B cell (primary cell): Measurements from ENCODE around the gene MRPL20. TPM values are rescaled to one million over a fixed set of nuclear protein-coding genes. Genes with fewer than 3 reads are reported as not detected.
"Not testable (repeated sequence)": the region's sequence is repeated elsewhere in the genome, so short reads cannot be mapped to it uniquely, and the experiment has no call there.

Experiments used
- ATAC-seq: fragments of 200-7000 bp; cut with Tn5 transposase; one replicate; pipeline ENCODE4 v1.10.0; 2021; ENCODE audit warnings: low read depth, mild to moderate bottlenecking, moderate number of reproducible peaks, moderate library complexity
- CTCF ChIA-PET: fragments of 350-600 bp; sonication (Branson Sonifier 250); formaldehyde crosslinking; loops from one replicate; lab custom pipeline; 2021; ENCODE audit warnings: antibody characterized with exemption, inconsistent platforms; lab: Charles Lee
- POLR2A ChIA-PET: fragments of 350-600 bp; sonication (Branson Sonifier 250); formaldehyde crosslinking; loops from one replicate; lab custom pipeline; 2021; ENCODE audit warnings: antibody characterized with exemption; lab: Charles Lee
- DNase-seq: peaks from one replicate; pipeline ENCODE4 v3.0.0; 2013
- H2AFZ ChIP-seq: 2 replicates; pipeline ENCODE4 v1.6.1; 2012; ENCODE audit warnings: mild to moderate bottlenecking, low read depth, low read length; ENCODE audit not compliant: insufficient read depth, poor library complexity, severe bottlenecking
- H3K27ac ChIP-seq, 2 donors: 1 replicate in 1 of 2; 2 replicates in 1 of 2; pipeline ENCODE4 v1.5.1; 2012 to 2013; ENCODE audit warnings: low read length in 2 of 2, mild to moderate bottlenecking in 2 of 2, moderate library complexity in 1 of 2
- H3K27me3 ChIP-seq, 4 experiments: fragments of 200-600 bp in 1 of 4; sonication (generic) in 1 of 4; replicated peaks in 1 of 4; 1 replicate in 2 of 4; 2 replicates in 2 of 4; pipeline versions ENCODE4 v1.6.1 to v1.7.0; 2013 to 2016; ENCODE audit warnings: low read length in 3 of 4, mild to moderate bottlenecking in 2 of 4, mixed read lengths in 1 of 4, moderate library complexity in 1 of 4; ENCODE audit not compliant: insufficient read depth in 4 of 4, control insufficient read depth in 3 of 4; ENCODE audit errors: control extremely low read depth in 1 of 4
- H3K36me3 ChIP-seq, 2 experiments: replicated peaks in 1 of 2; 1 replicate in 1 of 2; 2 replicates in 1 of 2; pipeline versions ENCODE4 v1.6.1 to v1.7.1; 2013; ENCODE audit warnings: low read length in 1 of 2; ENCODE audit not compliant: insufficient read depth in 2 of 2, control insufficient read depth in 1 of 2; ENCODE audit errors: control extremely low read depth in 1 of 2, extremely low read depth in 1 of 2
- H3K4me1 ChIP-seq, 2 donors: fragments of 200-600 bp in 1 of 2; sonication (generic) in 1 of 2; 1 replicate in 1 of 2; 2 replicates in 1 of 2; pipeline versions ENCODE4 v1.5.1 to v1.6.1; 2013 to 2017; ENCODE audit warnings: low read length in 2 of 2; ENCODE audit not compliant: control insufficient read depth in 2 of 2, insufficient read depth in 2 of 2
- H3K4me2 ChIP-seq: replicated peaks from 2 replicates; pipeline ENCODE3; 2012; ENCODE audit warnings: mild to moderate bottlenecking, low read depth, low read length; ENCODE audit not compliant: poor library complexity, severe bottlenecking
- H3K4me3 ChIP-seq, 5 experiments: fragments of 200-600 bp in 1 of 5; sonication (generic) in 1 of 5; 1 replicate in 3 of 5; 2 replicates in 2 of 5; pipeline versions ENCODE4 v1.5.1 to v1.7.0; 2011 to 2016; ENCODE audit warnings: low read length in 4 of 5, mild to moderate bottlenecking in 4 of 5, low read depth in 2 of 5, control low read depth in 1 of 5, moderate library complexity in 1 of 5; ENCODE audit not compliant: insufficient read depth in 1 of 5; ENCODE audit errors: control extremely low read depth in 1 of 5, extremely low read depth in 1 of 5
- H3K79me2 ChIP-seq: fragments of 200-600 bp; sonication (generic); one replicate; pipeline ENCODE4 v1.6.0; 2016; ENCODE audit warnings: low read length; ENCODE audit not compliant: control insufficient read depth, insufficient read depth
- H3K9ac ChIP-seq: fragments of 200-600 bp; sonication (generic); 2 replicates; pipeline ENCODE4 v1.6.1; 2017; ENCODE audit warnings: mild to moderate bottlenecking, low read length, moderate library complexity
- H3K9me3 ChIP-seq, 3 donors: one replicate each; pipeline versions ENCODE4 v1.6.1 to v1.7.1; 2013; ENCODE audit warnings: low read length in 2 of 3; ENCODE audit not compliant: control insufficient read depth in 2 of 3, insufficient read depth in 1 of 3; ENCODE audit errors: control extremely low read depth in 1 of 3
- H4K20me1 ChIP-seq: 2 replicates; pipeline ENCODE4 v1.6.0; 2012; ENCODE audit warnings: mild to moderate bottlenecking, low read length; ENCODE audit not compliant: insufficient read depth, control insufficient read depth, poor library complexity, severe bottlenecking
- H3K27ac Mint-ChIP-seq: one replicate; pipeline ENCODE4 v1.8.0; 2021; ENCODE audit warnings: mixed read lengths
- H3K27me3 Mint-ChIP-seq: one replicate; pipeline ENCODE4 v1.8.0; 2021; ENCODE audit warnings: mixed read lengths
- H3K4me1 Mint-ChIP-seq: one replicate; pipeline ENCODE4 v1.8.0; 2021; ENCODE audit warnings: mixed read lengths
- H3K4me3 Mint-ChIP-seq: one replicate; pipeline ENCODE4 v1.8.0; 2021; ENCODE audit warnings: mixed read lengths
- H3K9me3 Mint-ChIP-seq: one replicate; pipeline ENCODE4 v1.8.0; 2022; ENCODE audit warnings: mixed read lengths; ENCODE audit not compliant: insufficient read depth
- EZH2 ChIP-seq: IDR thresholded peaks from 2 replicates; pipeline ENCODE4 v1.6.1; 2012; ENCODE audit warnings: borderline replicate concordance, low read depth, mild to moderate bottlenecking, moderate library complexity, low read length; ENCODE audit not compliant: insufficient read depth, poor library complexity, severe bottlenecking
- WGBS: methylation state at CpG from one replicate; pipeline ENCODE4 v1.1.5; 2013; ENCODE audit warnings: missing lambda C conversion rate; ENCODE audit not compliant: insufficient coverage; 5-methylcytosine and 5-hydroxymethylcytosine counted together
- intact Hi-C: fragments of 100-400 bp; cut with micrococcal nuclease; formaldehyde crosslinking; loops from one replicate; pipeline ENCODE4 v1.10.0; 2022
- polyA minus RNA-seq: library from RNA; depleted of rRNA, polyadenylated mRNA; stranded (reverse); fragments of >200 nt; gene quantifications from 2 replicates; pipeline ENCODE4 v1.2.3, GENCODE V29; 2012
- polyA plus RNA-seq: library from polyadenylated mRNA; depleted of rRNA; stranded (reverse); fragments of >200 nt; gene quantifications from 2 replicates; pipeline ENCODE4 v1.2.3, GENCODE V29; 2012
- total RNA-seq, 2 donors: library from RNA; stranded (reverse); fragments of 120-200 nt in 1 of 2; gene quantifications; 1 replicate in 1 of 2; 2 replicates in 1 of 2; pipeline versions ENCODE4 v1.2.3 to v1.2.4, GENCODE V29; 2013 to 2022
- TF ChIP-seq, protein P1 (sequence below): fragments of 200-600 bp; IDR thresholded peaks from one replicate; pipeline ENCODE4 v1.8.0; 2022; ENCODE audit warnings: antibody characterized with exemption, mild to moderate bottlenecking

Gene MRPL20
- total RNA-seq, result 119 and 129 TPM in 2 replicates
- 91.4 TPM for total RNA-seq (2013)
- polyA plus RNA-seq, result 55.9 and 59.3 TPM in 2 replicates
- 78.0 and 80.9 TPM in 2 replicates for polyA minus RNA-seq

DNA sequence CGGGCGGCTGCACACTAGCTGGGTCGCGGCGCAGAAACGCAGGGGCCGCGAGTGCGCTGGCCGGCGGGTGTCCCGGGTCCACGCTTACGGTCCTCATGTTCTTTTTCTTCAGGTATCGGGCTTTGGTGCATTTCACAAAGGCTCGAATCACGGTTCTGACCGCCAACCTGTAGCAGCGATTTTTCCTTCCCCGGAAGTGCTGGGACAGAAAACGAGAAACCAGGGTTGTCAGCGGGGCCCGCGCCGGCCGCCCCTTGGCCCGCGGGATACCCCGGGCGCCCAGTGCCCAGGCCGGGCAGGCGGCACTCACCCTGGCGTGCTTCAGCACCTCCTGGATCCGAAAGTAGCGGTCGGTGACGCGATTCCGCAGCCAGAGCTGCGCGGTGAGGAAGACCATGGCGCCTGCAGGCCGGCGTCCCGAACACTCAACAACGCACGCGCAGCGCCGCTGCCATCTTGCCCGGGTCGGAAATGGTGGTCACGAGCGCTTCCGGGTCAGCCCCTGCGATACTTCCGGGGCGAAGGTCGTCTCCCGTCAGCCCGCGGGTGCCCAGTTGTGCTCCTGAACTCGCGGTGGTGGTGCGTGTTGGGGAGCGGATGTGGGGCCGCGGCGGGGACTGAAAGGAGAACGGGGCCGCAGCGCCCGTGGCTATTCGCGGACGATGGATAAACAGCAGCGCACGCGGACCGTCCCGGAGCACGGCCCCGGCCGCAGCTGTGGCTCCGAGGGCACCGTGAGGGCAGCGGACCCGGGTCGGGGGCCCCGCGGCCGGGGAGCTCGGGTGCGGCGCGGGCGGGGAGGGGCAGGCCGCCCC, at the start of gene MRPL20:
MRPL20 (minus strand) TSS at position 473 of the 815 bp plus-strand sequence; CDS start at position 397, 76 bp downstream.
- Histone ChIP-seq H4K20me1 (peaks cover 30% of the 10 kb centered on the region), H3K4me1 (peaks cover 21 to 26% of the 10 kb centered on the region in 2 donors), H3K9ac (peak within 1 kb of the TSS; percentile 87), H3K79me2 (peaks cover 58% of the 10 kb centered on the region), H3K4me3 (peak within 1 kb of the TSS; percentile 70 to 98 (median 90)), H3K4me2 (peak within 1 kb of the TSS; percentile 98), H3K27ac (peak within 1 kb of the TSS; percentile 69 to 87), H2AFZ (peak within 1 kb of the TSS; percentile 77), H3K27me3 (no peaks in the 10 kb centered on the region), H3K9me3 (no peaks in the 10 kb centered on the region), H3K36me3 (peaks cover 0 to 27% of the 10 kb centered on the region in 2 experiments)
- Mint-ChIP-seq H3K4me3 (peak within 1 kb of the TSS; percentile 90), H3K4me1 (peaks cover 37% of the 10 kb centered on the region), H3K9me3 (no peaks in the 10 kb centered on the region), H3K27ac (peak within 1 kb of the TSS; percentile 91), H3K27me3 (no peaks in the 10 kb centered on the region)
- ChIA-PET CTCF (interaction anchor here (1.2 to 1.7 kb wide), 3 partner anchors 8 to 35 kb away, joined by 3 to 8 read pairs (median 5); partner anchors contain the start of gene CCNL2), POLR2A (interaction anchor here (0.6 to 1.9 kb wide), 8 partner anchors 8 to 133 kb away, joined by 3 to 8 read pairs (median 4); partner anchors contain the start of genes AURKAIP1, CCNL2 and UBE2J2)
- intact Hi-C loops, result loop anchor here (1.0 to 2.0 kb wide), 5 partner anchors 8 to 98 kb away; partner anchors contain the start of genes ATAD3B, AURKAIP1 and CCNL2
- TF ChIP-seq, protein P1, sequence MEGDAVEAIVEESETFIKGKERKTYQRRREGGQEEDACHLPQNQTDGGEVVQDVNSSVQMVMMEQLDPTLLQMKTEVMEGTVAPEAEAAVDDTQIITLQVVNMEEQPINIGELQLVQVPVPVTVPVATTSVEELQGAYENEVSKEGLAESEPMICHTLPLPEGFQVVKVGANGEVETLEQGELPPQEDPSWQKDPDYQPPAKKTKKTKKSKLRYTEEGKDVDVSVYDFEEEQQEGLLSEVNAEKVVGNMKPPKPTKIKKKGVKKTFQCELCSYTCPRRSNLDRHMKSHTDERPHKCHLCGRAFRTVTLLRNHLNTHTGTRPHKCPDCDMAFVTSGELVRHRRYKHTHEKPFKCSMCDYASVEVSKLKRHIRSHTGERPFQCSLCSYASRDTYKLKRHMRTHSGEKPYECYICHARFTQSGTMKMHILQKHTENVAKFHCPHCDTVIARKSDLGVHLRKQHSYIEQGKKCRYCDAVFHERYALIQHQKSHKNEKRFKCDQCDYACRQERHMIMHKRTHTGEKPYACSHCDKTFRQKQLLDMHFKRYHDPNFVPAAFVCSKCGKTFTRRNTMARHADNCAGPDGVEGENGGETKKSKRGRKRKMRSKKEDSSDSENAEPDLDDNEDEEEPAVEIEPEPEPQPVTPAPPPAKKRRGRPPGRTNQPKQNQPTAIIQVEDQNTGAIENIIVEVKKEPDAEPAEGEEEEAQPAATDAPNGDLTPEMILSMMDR, result peak; percentile 15
- no peak for TF ChIP-seq EZH2
- ATAC-seq, result peak; percentile 95
- under 1% methylated on average over 97 of the region's 98 CpGs for WGBS
- DNase-seq, result peak; percentile 96

DNA sequence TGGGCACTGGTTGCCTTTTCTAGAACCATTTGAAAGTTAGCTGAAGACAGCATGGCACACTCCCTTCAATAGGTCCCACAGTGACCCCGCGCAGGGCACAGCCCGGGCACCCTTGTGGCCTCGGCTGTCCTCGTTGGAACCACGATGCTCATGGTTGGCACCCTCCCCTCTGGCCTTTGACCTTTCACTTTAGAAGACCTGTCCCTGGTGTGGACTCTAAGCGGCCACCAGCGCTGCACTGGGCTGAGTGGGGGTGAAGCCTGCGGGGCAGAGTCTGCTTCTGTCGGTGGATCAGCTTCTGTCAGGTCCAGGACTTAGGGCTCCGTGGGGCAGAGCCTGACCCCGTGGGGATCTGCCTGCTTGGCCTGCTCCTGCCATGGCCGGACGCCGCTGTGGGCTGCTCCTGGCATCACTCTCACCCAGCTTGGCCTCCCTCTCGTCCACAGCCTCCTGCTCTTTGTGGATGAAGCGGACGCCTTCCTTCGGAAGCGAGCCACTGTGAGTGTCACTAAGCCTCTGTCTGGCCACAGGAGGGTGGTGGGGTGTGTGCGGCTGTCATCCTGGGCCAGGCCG, 49.7 kb upstream of the MRPL20 start:
- POLR2A ChIA-PET, result not testable (repeated sequence)

DNA sequence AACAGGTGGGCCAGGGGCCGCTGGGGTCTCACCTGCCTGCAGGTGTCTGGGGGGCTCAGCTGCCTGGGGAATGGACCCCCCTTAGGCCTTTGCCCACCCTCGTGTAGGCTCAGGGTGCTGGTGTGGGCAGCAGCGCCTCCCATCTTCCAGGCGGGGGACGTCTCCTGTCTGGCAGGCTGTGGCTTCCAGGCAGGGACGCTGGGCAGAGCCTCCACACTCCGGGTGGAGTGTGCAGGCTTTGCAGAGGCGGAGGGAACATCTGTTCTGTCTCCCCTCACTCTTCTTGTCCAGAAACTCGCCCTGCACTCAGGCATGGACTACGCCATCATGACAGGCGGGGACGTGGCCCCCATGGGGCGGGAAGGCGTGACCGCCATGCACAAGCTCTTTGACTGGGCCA, 48.8 kb upstream of the MRPL20 start:
- CTCF ChIA-PET, H3K27ac Mint-ChIP-seq, H3K9me3 Mint-ChIP-seq, H3K79me2 ChIP-seq, H2AFZ ChIP-seq, H3K4me1 Mint-ChIP-seq, H3K9ac ChIP-seq, POLR2A ChIA-PET, DNase-seq, H3K36me3 ChIP-seq, H3K4me3 ChIP-seq, ATAC-seq, H3K4me2 ChIP-seq, H3K4me1 ChIP-seq, H3K27me3 ChIP-seq, H3K27me3 Mint-ChIP-seq, H3K9me3 ChIP-seq, H3K27ac ChIP-seq, H4K20me1 ChIP-seq, intact Hi-C loops, H3K4me3 Mint-ChIP-seq: not testable (repeated sequence)
- WGBS, result no CpG with 5 or more reads among the region's 15 CpGs

More for the DNA sequence above, 49.7 kb upstream of the MRPL20 start:
- H2AFZ ChIP-seq, H3K4me1 Mint-ChIP-seq, H3K27ac Mint-ChIP-seq, H4K20me1 ChIP-seq, H3K9me3 ChIP-seq, H3K9ac ChIP-seq, H3K4me1 ChIP-seq, ATAC-seq, H3K36me3 ChIP-seq, H3K9me3 Mint-ChIP-seq, CTCF ChIA-PET, H3K4me3 Mint-ChIP-seq, H3K27me3 Mint-ChIP-seq, H3K4me2 ChIP-seq, H3K79me2 ChIP-seq, H3K27ac ChIP-seq, intact Hi-C loops, H3K4me3 ChIP-seq, DNase-seq: not testable (repeated sequence)
- WGBS, result 80% methylated on average over 13 of the region's 22 CpGs
- peaks cover 0 to 12% (median 0%) of the 10 kb centered on the region in 4 experiments for H3K27me3 ChIP-seq
